ENCODE measurements around the gene UNC5C.

DNA sequence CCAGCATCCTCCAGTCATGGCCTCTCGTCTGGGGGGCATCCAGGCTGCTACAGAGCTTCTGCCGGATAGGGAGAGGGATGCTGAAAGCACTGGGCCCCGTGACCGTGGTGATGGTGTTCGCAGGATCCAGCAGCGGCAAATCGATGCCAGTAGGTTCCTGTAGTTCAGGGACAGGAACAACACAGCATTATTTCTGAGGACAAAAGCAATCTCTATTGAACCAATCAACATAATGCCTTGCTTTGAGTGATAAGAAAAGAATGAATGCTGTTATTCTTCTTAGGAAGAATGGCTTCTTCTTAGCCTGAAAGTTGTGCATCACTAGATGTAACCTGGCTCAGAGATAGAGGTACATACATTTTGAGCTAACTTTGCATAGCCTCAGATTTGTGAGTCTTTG, 378.6 kb downstream of the UNC5C start:
- TF ChIP-seq CREB1 (IDR thresholded peaks at IDR 0.05; ENCODE audit: low read depth) = no peak
- TF ChIP-seq RCOR1 (conservative IDR thresholded peaks at IDR 0.05; ENCODE audit: low read depth, low read length) = no peak
- TF ChIP-seq GATAD2B (conservative IDR thresholded peaks at IDR 0.05; ENCODE audit: low read depth) = no peak
- TF ChIP-seq CBX5 (IDR thresholded peaks at IDR 0.05; ENCODE audit: low read depth) = no peak
- no peak for TF ChIP-seq TAF1 (IDR thresholded peaks at IDR 0.05; ENCODE audit: borderline replicate concordance, low read depth, low read length)
- TF ChIP-seq ASH2L (IDR thresholded peaks at IDR 0.05; ENCODE audit: borderline replicate concordance, low read depth) = no peak

All from GM12878 (cell line).